ENCODE results near the gene ARPC1B. TPM values are rescaled to one million over a fixed set of nuclear protein-coding genes. Genes with fewer than 3 reads are reported as not detected.
A peak's percentile ranks its signal among the peaks of the same experiment; 100 is the strongest.
"Not testable (repeated sequence)": the region's sequence is repeated elsewhere in the genome, so short reads cannot be mapped to it uniquely, and the experiment has no call there.

ARPC1B gene
- total RNA-seq, 1 donor = 186 TPM

- no peak for TF ChIP-seq CTCF (IDR thresholded peaks at IDR 0.05; ENCODE audit: insufficient read depth, low read depth, low read length)
- no peak overlapping the region for H3K4me3 ChIP-seq (ENCODE audit: low read depth, low read length)
- no peak for DNase-seq (ENCODE audit: low read depth)
These were observed 34.9 kb upstream of the ARPC1B start for GRCh38 chr7:99339595-99339994.

- no peak for TF ChIP-seq CTCF (IDR thresholded peaks at IDR 0.05; ENCODE audit: insufficient read depth, low read depth, low read length)
- no peak overlapping the region for H3K4me3 ChIP-seq (ENCODE audit: low read depth, low read length)
- DNase-seq (ENCODE audit: low read depth) = peak; percentile 30
These were observed 33.9 kb upstream of the ARPC1B start for GRCh38 chr7:99340659-99341058.

GRCh38 chr7:99344061-99344647 is 30.4 kb upstream of the ARPC1B start:
- no peak for TF ChIP-seq CTCF (IDR thresholded peaks at IDR 0.05; ENCODE audit: insufficient read depth, low read depth, low read length)
- DNase-seq (ENCODE audit: low read depth) = no peak

GRCh38 chr7:99350641-99351040 is 23.9 kb upstream of the ARPC1B start:
- H3K4me3 ChIP-seq (ENCODE audit: low read depth, low read length); DNase-seq (ENCODE audit: low read depth): not testable (repeated sequence)

More at GRCh38 chr7:99344061-99344647, 30.4 kb upstream of the ARPC1B start:
- H3K4me3 ChIP-seq (ENCODE audit: low read depth, low read length) = no peak overlapping the region

GRCh38 chr7:99352247-99352646 is 22.3 kb upstream of the ARPC1B start:
- no peak for DNase-seq (ENCODE audit: low read depth)
- H3K4me3 ChIP-seq (ENCODE audit: low read depth, low read length) = no peak overlapping the region
- no peak for TF ChIP-seq CTCF (IDR thresholded peaks at IDR 0.05; ENCODE audit: insufficient read depth, low read depth, low read length)

- no peak overlapping the region for H3K4me3 ChIP-seq (ENCODE audit: low read depth, low read length)
- no peak for TF ChIP-seq CTCF (IDR thresholded peaks at IDR 0.05; ENCODE audit: insufficient read depth, low read depth, low read length)
- no peak for DNase-seq (ENCODE audit: low read depth)
These were observed 19.4 kb upstream of the ARPC1B start for GRCh38 chr7:99355098-99355497.

- no peak for TF ChIP-seq CTCF (IDR thresholded peaks at IDR 0.05; ENCODE audit: insufficient read depth, low read depth, low read length)
- H3K4me3 ChIP-seq (ENCODE audit: low read depth, low read length) = no peak overlapping the region
- DNase-seq (ENCODE audit: low read depth) = no peak
These were observed 16.6 kb upstream of the ARPC1B start for GRCh38 chr7:99357701-99358490.

GRCh38 chr7:99358521-99358920 is 16.0 kb upstream of the ARPC1B start:
- DNase-seq (ENCODE audit: low read depth); H3K4me3 ChIP-seq (ENCODE audit: low read depth, low read length): not testable (repeated sequence)
